ENCODE data around the gene AFDN. TPM values are rescaled to one million over a fixed set of nuclear protein-coding genes. Genes with fewer than 3 reads are reported as not detected.

The AFDN gene
- total RNA-seq, 3 donors from 2014 or later (not counting 1 experiment from before 2014, with no cell fraction given) = 6.3 to 9.3 (median 7.9) TPM

DNA sequence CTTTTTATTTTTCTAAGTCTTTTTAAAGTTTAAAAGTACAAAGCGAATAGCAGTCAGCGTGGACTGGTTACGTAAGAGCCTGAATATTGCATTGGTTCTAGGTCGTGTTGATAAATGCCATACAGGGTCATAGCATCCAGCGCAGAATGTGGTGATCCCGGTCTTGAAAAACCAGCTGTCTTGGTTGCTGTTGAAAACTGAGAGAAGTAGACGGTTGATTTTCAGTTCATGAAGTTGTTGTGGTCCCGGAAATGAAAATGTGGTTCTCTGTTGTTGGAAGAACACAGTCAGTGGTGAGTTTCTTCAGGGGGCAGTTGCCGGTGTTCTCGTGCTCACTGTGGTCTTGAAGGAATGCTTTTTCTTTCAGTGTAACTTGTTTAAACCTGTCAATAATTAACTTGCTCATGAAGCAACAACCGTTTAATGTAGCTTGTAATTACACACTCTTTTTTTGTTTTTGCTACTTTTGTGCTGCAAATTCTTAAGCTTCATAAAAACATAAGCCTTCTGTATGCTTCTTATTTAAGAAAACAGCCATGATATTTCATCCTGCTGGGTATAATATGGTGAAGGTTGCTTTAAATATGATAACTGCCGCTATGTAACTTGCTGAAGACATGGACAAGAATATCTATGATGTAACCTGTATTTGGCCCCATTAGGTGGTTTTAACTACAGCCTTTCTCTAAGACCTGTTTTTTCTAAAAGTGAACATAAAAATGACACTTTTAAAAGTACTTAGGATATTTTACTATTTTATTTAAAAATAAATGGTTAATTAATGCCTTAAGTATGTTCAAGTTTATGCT is 106.0 kb downstream of the AFDN start:
- intact Hi-C loops (cut with micrococcal nuclease) = no loop called here
- Histone ChIP-seq H3K4me1 (ENCODE audit: control insufficient read depth, insufficient read depth, low read length) (no peaks in the 10 kb centered on the region), H3K27me3 (ENCODE audit: control insufficient read depth, insufficient read depth, low read length) (no peaks in the 10 kb centered on the region), H3K4me3 (ENCODE audit: low read length) (no peak overlapping the region), H3K27ac (ENCODE audit: low read length) (no peak overlapping the region), H3K9me3 (ENCODE audit: control insufficient read depth, insufficient read depth, low read length) (no peaks in the 10 kb centered on the region), H3K36me3 (ENCODE audit: control insufficient read depth, insufficient read depth, low read length) (no peaks in the 10 kb centered on the region)
- Mint-ChIP-seq H3K9me3 (no peaks in the 10 kb centered on the region), H3K36me3 (no peaks in the 10 kb centered on the region), H3K27ac (no peak overlapping the region), H3K4me1 (no peaks in the 10 kb centered on the region), H3K27me3 (ENCODE audit: low read depth in 2 of 2) (peaks cover 0 to 2% of the 10 kb centered on the region in 2 donors), H3K4me3 (no peak overlapping the region)
- no peak for DNase-seq
- WGBS (ENCODE audit: insufficient coverage) = 90% methylated on average over 12 of the region's 12 CpGs
- TF ChIP-seq, protein P1, sequence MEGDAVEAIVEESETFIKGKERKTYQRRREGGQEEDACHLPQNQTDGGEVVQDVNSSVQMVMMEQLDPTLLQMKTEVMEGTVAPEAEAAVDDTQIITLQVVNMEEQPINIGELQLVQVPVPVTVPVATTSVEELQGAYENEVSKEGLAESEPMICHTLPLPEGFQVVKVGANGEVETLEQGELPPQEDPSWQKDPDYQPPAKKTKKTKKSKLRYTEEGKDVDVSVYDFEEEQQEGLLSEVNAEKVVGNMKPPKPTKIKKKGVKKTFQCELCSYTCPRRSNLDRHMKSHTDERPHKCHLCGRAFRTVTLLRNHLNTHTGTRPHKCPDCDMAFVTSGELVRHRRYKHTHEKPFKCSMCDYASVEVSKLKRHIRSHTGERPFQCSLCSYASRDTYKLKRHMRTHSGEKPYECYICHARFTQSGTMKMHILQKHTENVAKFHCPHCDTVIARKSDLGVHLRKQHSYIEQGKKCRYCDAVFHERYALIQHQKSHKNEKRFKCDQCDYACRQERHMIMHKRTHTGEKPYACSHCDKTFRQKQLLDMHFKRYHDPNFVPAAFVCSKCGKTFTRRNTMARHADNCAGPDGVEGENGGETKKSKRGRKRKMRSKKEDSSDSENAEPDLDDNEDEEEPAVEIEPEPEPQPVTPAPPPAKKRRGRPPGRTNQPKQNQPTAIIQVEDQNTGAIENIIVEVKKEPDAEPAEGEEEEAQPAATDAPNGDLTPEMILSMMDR (IDR thresholded peaks at IDR 0.05) = no peak
- ATAC-seq = no peak

DNA sequence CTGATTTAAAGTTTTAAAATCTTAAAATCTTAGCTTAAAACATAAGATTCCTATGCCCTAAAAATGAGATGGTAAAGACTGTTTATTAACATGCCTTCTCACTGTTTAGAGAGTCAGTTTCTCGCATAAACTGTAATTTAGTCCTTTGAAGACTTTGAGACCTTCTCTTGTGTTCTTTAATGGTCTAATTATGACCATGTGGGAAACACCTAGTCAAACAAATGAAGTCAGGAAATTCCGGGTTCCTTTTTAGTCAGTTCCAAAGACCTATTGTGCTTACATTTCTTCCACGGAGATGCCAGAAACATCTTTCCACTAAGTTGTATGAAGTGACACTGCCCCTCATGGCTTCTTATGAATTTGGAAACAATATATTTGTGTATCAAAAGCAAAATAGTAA is 106.6 kb downstream of the AFDN start:
- H3K9me3 Mint-ChIP-seq = no peaks in the 10 kb centered on the region
- Histone ChIP-seq H3K27ac (ENCODE audit: low read length) (no peak overlapping the region), H3K27me3 (ENCODE audit: control insufficient read depth, insufficient read depth, low read length) (no peaks in the 10 kb centered on the region), H3K4me1 (ENCODE audit: control insufficient read depth, insufficient read depth, low read length) (no peaks in the 10 kb centered on the region), H3K4me3 (ENCODE audit: low read length) (no peak overlapping the region), H3K36me3 (ENCODE audit: control insufficient read depth, insufficient read depth, low read length) (no peaks in the 10 kb centered on the region), H3K9me3 (ENCODE audit: control insufficient read depth, insufficient read depth, low read length) (no peaks in the 10 kb centered on the region)
- intact Hi-C loops (cut with micrococcal nuclease) = no loop called here
- no peaks in the 10 kb centered on the region for H3K4me1 Mint-ChIP-seq
- TF ChIP-seq, protein P1 (IDR thresholded peaks at IDR 0.05) = no peak
- no peak overlapping the region for H3K27ac Mint-ChIP-seq
- peaks cover 4 to 8% of the 10 kb centered on the region in 2 donors for H3K27me3 Mint-ChIP-seq (ENCODE audit: low read depth in 2 of 2)
- H3K4me3 Mint-ChIP-seq = no peak overlapping the region
- DNase-seq = no peak
- no peak for ATAC-seq
- H3K36me3 Mint-ChIP-seq = no peaks in the 10 kb centered on the region
- 87% methylated on average over 3 of the region's 3 CpGs for whole genome bisulfite sequencing (ENCODE audit: insufficient coverage)

DNA sequence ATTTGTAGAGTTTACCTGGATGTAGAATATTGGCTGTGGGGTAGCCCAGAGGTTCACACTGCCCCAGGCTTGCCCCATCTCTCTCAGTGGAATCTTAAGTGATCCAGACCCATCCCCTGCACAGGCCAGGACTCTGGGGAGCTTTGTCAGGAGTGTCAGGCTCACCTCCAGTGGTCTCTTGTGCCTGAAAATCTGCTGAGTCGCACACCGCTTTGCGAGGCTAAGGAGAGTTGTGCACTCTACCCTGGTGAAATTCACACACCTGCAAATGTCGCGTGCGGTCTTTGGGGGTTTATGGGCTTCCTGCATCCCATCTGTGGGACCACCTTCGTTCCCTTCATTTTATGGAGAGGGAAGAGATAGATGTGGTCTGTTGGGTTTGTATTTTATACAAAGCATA is 107.1 kb downstream of the AFDN start:
- intact Hi-C loops (cut with micrococcal nuclease) = no loop called here
- Mint-ChIP-seq H3K27me3 (ENCODE audit: low read depth in 2 of 2) (peaks cover 7 to 13% of the 10 kb centered on the region in 2 donors), H3K27ac (no peak overlapping the region), H3K36me3 (no peaks in the 10 kb centered on the region), H3K4me3 (no peak overlapping the region), H3K9me3 (no peaks in the 10 kb centered on the region), H3K4me1 (no peaks in the 10 kb centered on the region)
- WGBS (ENCODE audit: insufficient coverage) = 84% methylated on average over 7 of the region's 7 CpGs
- Histone ChIP-seq H3K4me3 (ENCODE audit: low read length) (no peak overlapping the region), H3K36me3 (ENCODE audit: control insufficient read depth, insufficient read depth, low read length) (no peaks in the 10 kb centered on the region), H3K9me3 (ENCODE audit: control insufficient read depth, insufficient read depth, low read length) (no peaks in the 10 kb centered on the region), H3K27ac (ENCODE audit: low read length) (no peak overlapping the region), H3K27me3 (ENCODE audit: control insufficient read depth, insufficient read depth, low read length) (no peaks in the 10 kb centered on the region), H3K4me1 (ENCODE audit: control insufficient read depth, insufficient read depth, low read length) (no peaks in the 10 kb centered on the region)
- ATAC-seq = no peak
- no peak for DNase-seq
- TF ChIP-seq, protein P1 (IDR thresholded peaks at IDR 0.05) = no peak

Measured in natural killer cell (primary cell).